MCF 10A (cell line): ENCODE measurements around the gene PPP2R5E. TPM values are rescaled to one million over a fixed set of nuclear protein-coding genes. Genes with fewer than 3 reads are reported as not detected.

ENCODE experiments used
- BruUV-seq: library from RNA; stranded (reverse); fragments of 400-500 nt; replicated peaks from 2 replicates; lab custom pipeline; 2021; lab: Mats Ljungman, UMichigan
- CTCF ChIA-PET: fragments of 300-600 bp; sonication (Branson Sonifier 250); formaldehyde crosslinking; extraction: SDS; loops from one replicate; lab custom pipeline; 2021; ENCODE audit warnings: antibody characterized with exemption, inconsistent platforms; lab: Yijun Ruan, JAX
- POLR2A ChIA-PET: fragments of 300-600, 350-650 bp; sonication (Branson Sonifier 250); formaldehyde crosslinking; extraction: SDS; loops from one replicate; lab custom pipeline; 2020; ENCODE audit warnings: antibody characterized with exemption, inconsistent platforms; lab: Yijun Ruan, JAX
- DNase-seq: peaks from one replicate; pipeline ENCODE4 v3.0.0-alpha.2; 2018; ENCODE audit not compliant: unreplicated experiment
- H3K27ac Mint-ChIP-seq: one replicate; pipeline ENCODE4 v1.8.0; 2022; ENCODE audit warnings: mild to moderate bottlenecking, low read depth, mixed read lengths; ENCODE audit not compliant: unreplicated experiment
- H3K27me3 Mint-ChIP-seq: one replicate; pipeline ENCODE4 v1.8.0; 2022; ENCODE audit warnings: mixed read lengths; ENCODE audit not compliant: insufficient read depth, unreplicated experiment
- H3K36me3 Mint-ChIP-seq: one replicate; pipeline ENCODE4 v1.8.0; 2022; ENCODE audit warnings: mild to moderate bottlenecking, moderate library complexity, mixed read lengths; ENCODE audit not compliant: insufficient read depth, unreplicated experiment
- H3K4me1 Mint-ChIP-seq: one replicate; pipeline ENCODE4 v1.8.0; 2022; ENCODE audit warnings: mixed read lengths; ENCODE audit not compliant: insufficient read depth, unreplicated experiment
- H3K4me3 Mint-ChIP-seq: one replicate; pipeline ENCODE4 v1.8.0; 2022; ENCODE audit warnings: mild to moderate bottlenecking, moderate library complexity, mixed read lengths; ENCODE audit not compliant: unreplicated experiment
- H3K9me3 Mint-ChIP-seq: one replicate; pipeline ENCODE4 v1.8.0; 2022; ENCODE audit warnings: mixed read lengths; ENCODE audit not compliant: unreplicated experiment
- CTCF ChIP-seq: fragments of 200-600 bp; IDR thresholded peaks from one replicate; pipeline ENCODE4 v1.8.0; 2022; ENCODE audit warnings: antibody characterized with exemption, mild to moderate bottlenecking; ENCODE audit not compliant: unreplicated experiment
- intact Hi-C: fragments of 100-400 bp; cut with micrococcal nuclease; formaldehyde crosslinking; loops from 2 replicates; pipeline ENCODE4 v1.14.1; 2022
- total RNA-seq: library from RNA; stranded (reverse); gene quantifications from 2 replicates; pipeline ENCODE4 v1.2.3, GENCODE V29; 2022

PPP2R5E gene
- total RNA-seq, 1 experiment from 2014 or later: 49.7 TPM

- Mint-ChIP-seq H3K4me1 (no peaks in the 10 kb centered on the region), H3K36me3 (no peaks in the 10 kb centered on the region), H3K27ac (no peak overlapping the region), H3K4me3 (no peak overlapping the region), H3K27me3 (peaks cover 7% of the 10 kb centered on the region), H3K9me3 (peaks cover 9% of the 10 kb centered on the region)
- intact Hi-C loops: no loop called here
- no peak for DNase-seq
- CTCF ChIA-PET: no interaction called here
- no peak for TF ChIP-seq CTCF
- no TSS peak for BruUV-seq
- POLR2A ChIA-PET: no interaction called here
Observed at GRCh38 chr14:63342371-63342770, 200.8 kb downstream of the PPP2R5E start.

GRCh38 chr14:63328787-63329737 is 214.1 kb downstream of the PPP2R5E start:
- CTCF ChIA-PET: no interaction called here
- H3K4me3 Mint-ChIP-seq: no peak overlapping the region
- TF ChIP-seq CTCF: no peak
- no peak for DNase-seq
- no TSS peak for BruUV-seq
- H3K4me1 Mint-ChIP-seq: no peaks in the 10 kb centered on the region
- POLR2A ChIA-PET: no interaction called here
- intact Hi-C loops: no loop called here
- H3K27ac Mint-ChIP-seq: no peak overlapping the region
- H3K27me3 Mint-ChIP-seq: no peaks in the 10 kb centered on the region
- no peaks in the 10 kb centered on the region for H3K36me3 Mint-ChIP-seq
- H3K9me3 Mint-ChIP-seq: no peaks in the 10 kb centered on the region

- Mint-ChIP-seq H3K27me3 (no peaks in the 10 kb centered on the region), H3K4me3 (no peak overlapping the region), H3K9me3 (no peaks in the 10 kb centered on the region), H3K4me1 (no peaks in the 10 kb centered on the region), H3K27ac (no peak overlapping the region), H3K36me3 (no peaks in the 10 kb centered on the region)
- ChIA-PET CTCF (interaction anchor here (0.8 kb wide), 1 partner anchor 19 kb away, joined by 4 read pairs; no protein-coding TSS in a partner anchor), POLR2A (interaction anchor here (0.6 to 0.7 kb wide), 2 partner anchors 847 to 1071 kb away, joined by 3 to 4 read pairs; no protein-coding TSS in a partner anchor)
- no TSS peak for BruUV-seq
- TF ChIP-seq CTCF: no peak
- DNase-seq: no peak
- intact Hi-C loops: no loop called here
Observed at GRCh38 chr14:63326840-63327239, 216.3 kb downstream of the PPP2R5E start.

DNA sequence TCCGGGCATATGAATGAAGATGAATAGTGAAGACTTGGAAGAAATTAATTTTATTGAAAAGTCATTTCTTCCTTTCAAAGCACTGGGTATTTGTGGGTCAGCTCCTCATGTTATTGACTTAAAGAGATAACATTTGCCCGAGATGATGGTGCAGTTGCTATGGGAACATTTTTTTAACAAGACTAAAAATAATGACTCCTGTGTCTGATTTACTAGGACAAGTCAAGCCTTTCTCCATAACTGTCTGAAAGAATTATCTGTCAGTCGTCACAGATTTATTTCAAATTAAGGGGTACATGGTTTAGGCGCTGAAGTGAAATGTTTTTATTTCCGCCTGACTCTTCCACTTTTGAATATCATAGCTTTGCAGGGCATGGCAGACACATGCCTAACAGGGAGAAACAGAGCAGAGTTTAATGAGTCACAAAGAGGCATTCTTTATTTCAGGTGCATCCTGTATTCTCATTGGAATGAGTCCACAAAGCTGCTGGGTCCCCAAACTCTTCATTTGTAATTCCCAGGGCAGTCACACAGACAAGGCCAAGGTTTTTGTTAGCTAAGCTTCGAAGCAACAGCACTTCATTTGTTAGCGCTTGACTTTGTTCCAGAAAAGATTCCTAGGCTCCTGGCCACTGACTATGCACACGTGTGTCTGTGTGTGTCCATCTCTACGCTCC is 220.1 kb downstream of the PPP2R5E start:
- no TSS peak for BruUV-seq
- H3K27ac Mint-ChIP-seq: no peak overlapping the region
- no peak for TF ChIP-seq CTCF
- ChIA-PET CTCF (interaction anchor here (3.4 kb wide), 1 partner anchor 14 kb away, joined by 11 read pairs; no protein-coding TSS in a partner anchor), POLR2A (no interaction called here)
- no peak for DNase-seq
- no peak overlapping the region for H3K4me3 Mint-ChIP-seq
- H3K9me3 Mint-ChIP-seq: no peaks in the 10 kb centered on the region
- intact Hi-C loops: no loop called here
- H3K4me1 Mint-ChIP-seq: no peaks in the 10 kb centered on the region
- no peaks in the 10 kb centered on the region for H3K27me3 Mint-ChIP-seq
- H3K36me3 Mint-ChIP-seq: no peaks in the 10 kb centered on the region
